CD4-positive, alpha-beta T cell treated with Interferon gamma for 1 hour (primary cell): ENCODE results near the gene TLCD4.
"Not testable (repeated sequence)": the region's sequence is repeated elsewhere in the genome, so short reads cannot be mapped to it uniquely, and the experiment has no call there.

Experiments used
- DNase-seq: peaks from one replicate; pipeline ENCODE4 v3.0.0-alpha.2; 2020

TLCD4 gene, protein sequence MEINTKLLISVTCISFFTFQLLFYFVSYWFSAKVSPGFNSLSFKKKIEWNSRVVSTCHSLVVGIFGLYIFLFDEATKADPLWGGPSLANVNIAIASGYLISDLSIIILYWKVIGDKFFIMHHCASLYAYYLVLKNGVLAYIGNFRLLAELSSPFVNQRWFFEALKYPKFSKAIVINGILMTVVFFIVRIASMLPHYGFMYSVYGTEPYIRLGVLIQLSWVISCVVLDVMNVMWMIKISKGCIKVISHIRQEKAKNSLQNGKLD

DNA sequence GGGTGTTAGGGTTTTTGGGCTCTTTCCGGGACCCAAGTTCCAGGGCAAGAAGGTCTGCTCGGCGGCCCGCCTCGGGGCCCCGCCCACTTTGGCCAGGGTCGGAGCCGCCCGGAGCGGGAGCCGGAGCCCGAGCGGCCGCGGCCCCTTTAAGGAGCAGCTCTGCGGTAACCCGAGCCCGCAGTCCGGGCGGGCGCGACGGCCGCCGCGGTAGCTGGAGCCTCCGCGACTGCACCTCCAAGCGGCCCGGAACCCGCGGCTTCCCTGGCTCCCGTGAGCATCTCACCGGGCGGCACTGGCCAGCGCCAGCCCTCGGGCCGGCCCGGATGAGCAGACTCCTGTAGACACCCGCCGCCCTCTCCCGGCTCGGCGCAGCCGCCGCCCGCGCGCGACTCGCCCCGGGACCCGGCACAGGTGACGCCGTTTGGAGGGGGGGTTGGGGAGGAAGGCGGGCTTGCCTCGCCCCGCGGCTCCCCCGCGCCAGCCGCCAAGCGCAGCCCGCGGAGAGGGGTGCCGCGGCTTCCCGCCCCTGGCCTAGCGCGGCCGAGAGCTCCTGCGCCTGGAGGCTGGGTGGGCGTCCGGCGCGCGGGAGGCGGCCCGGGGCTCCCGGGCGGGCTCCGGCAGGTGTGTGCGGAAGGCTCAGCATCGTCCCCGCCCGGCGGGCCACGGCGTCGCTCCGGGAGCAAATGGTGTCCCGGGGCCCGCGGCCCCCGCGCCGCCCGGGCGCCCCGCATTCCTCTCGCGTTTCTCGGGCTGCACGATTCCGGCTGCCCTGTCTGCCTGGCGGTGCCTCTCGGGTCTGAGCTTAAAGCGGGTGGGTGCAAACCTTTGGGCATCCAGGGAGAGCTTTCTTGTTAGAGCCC lies at the start of gene TLCD4:
Gene TLCD4 (plus strand): TSS at position 149 of the 860 bp plus-strand sequence. CDS start 26,547 bp downstream, outside the sequence.
- DNase-seq, result peak; percentile 21

DNA sequence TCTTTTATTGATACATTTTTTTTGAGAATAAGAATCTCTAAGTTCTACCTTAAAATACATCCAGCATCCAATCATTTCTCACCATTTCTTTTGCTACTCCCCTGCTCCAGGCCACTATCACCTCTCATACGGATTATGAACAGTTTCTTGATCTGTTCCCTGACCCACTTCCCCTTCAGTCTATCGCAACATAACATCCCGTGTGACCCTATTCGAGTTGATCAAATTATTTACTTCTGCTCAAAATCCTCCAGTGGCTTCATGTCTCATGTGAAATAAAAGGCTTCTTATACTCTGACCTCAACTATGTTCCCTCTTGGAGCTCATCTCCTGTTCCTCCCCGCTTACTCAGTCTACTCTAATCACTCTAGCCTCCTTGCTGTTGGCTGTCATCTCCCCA lies 49.6 kb upstream of the TLCD4 start:
- no peak for DNase-seq

DNA sequence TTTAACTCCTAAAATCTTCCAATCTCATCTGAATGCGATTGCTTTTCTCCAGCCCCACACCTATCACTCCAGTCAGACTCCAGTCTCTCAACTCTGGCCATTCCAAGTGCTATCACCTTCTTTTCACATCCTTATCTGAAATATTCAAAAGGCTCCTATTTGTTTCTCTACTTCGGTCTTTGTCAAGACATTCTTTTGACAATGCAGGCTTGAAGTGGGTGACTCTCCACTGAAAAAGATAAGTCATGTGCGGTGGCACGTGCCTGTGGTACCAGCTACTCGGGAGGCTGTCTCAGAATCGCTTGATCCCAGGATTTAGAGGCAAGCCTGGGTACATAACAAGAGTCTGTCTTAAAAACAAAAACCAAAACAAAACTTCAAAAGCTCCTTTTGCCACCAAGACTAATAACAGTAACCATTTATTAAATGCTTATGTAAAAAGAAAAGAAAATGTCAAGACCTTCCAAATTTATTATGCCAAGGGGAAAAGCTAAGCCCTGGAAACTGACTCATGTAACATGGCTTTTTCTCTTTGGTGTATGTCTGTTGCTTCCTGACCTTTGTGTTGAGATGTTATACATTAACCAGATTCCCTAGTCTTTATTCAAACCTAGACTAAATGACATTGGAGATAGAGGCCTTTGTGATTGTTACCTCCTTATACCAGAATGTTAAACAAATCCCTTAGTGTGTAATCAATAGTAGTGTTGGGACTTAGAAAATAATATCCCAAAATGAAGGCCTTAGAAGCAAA lies 48.0 kb upstream of the TLCD4 start:
- DNase-seq, result no peak

DNA sequence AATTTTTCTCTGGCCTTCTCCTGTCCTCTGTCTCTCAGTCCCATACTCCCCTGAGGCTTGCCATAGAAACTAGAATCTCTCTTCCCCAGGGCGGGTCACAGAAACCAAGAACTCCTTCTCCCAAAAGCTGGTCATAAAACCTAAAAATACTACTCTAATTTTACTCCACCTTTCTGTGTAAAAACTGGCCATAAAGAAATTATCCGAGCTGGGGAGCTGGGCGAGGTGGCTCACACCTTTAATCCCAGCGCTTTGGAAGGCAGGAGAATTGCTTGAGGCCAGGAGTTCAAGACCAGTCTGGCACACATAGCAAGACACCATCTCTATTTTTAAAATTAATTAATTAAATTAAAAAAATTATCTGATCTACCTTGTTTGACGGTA lies 47.5 kb upstream of the TLCD4 start:
- DNase-seq, result no peak

DNA sequence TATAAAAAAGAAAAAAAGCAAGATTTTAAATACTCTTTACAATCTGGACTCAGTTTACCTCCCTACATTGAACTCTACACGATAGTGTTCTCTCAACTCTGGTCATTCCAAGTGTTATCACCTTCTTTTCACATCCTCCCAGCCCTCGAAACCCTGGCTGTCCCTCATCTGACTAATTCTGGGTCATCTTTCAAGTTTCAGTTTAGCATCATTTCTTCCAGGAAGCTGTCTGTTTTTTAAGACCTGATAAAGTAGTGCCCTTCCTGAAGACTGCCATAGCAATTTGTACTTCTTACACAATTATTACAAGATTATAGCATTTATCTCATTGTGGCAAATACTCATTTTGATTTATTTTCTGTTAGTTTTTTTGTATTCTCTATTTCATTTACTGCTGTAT lies 45.6 kb upstream of the TLCD4 start:
- no peak for DNase-seq

DNA sequence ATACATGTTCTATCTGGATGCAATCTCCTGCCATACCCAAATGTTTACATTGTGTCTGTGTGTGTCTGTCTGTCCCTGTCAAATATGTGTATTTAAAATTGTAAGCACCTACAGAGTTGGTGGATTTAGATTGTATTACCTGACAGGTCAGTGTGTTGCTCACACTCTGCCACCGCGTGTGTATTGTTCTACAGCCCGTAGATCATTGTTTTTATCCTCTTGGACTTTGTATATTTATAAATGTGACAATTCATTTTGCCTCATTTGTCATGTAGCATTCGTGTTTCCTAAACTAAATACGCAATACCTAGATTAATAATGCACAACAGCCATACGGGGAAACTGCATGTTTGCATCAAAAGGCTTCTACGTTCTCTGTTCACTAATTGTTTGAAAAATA lies 45.0 kb upstream of the TLCD4 start:
- no peak for DNase-seq

DNA sequence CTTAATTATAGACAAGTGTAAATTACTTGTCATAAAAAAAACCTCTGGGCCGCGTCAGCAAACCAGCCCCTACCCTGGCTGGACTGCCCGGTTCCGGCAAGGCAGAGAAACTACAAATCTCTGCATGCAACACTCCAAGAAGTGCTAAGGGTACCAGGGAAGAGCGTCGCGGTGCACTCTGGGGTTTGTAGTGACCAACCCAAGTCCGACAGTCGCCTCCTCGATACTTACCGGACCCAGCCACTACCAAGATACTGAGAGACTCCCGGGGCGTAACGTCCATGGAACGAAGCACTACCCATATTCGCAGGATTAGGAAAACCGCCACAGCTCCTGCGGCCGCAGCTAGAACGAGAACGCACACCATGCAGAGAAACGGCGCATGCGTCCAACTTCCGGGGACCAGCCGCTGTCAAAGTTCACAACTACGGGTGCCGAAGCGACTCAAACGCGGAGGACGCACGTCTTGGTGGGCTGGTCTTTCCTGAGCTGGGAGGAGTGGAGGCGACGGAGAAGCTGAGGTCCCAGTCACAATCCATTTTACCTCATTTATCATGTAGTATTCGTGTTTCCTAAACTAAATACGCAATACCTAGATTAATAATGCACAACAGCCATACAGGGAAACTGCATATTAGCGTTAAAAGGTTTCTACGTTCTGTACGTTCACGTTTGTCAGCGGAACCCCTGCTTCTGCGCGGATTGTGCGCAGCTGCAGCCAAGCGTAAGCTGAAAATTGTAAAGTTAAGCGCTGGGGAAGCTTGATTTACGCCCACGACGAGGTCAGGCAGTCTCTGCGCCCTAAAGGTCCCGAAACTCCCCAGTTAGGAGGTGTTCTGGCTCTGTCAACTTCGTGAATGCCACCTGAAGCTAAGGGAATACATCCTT lies 44.4 kb upstream of the TLCD4 start, which contains the start of gene ALG14:
Gene ALG14 (minus strand): TSS at position 420 of the 888 bp plus-strand sequence. CDS start 53 bp downstream, at position 367.
- peak; percentile 89 for DNase-seq

DNA sequence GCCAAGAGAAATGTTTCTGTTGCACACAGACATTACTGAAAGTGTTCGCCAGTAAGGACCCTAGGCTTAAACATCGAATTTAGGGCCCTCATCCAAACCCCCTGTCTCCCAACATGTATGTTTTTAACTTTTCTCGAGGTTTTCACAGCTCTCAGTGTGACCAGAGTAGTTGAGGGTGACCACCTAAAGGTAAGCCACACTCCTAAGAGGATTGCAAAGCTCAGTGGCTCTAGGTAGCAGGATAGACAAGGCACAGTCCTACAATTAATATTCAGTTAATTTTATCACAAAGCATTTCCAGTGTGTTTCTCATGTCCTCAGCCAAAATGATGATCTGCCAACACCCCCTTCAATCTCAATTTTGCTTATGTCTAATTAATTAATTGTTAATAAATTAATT lies 43.7 kb upstream of the TLCD4 start:
- DNase-seq, result no peak

DNA sequence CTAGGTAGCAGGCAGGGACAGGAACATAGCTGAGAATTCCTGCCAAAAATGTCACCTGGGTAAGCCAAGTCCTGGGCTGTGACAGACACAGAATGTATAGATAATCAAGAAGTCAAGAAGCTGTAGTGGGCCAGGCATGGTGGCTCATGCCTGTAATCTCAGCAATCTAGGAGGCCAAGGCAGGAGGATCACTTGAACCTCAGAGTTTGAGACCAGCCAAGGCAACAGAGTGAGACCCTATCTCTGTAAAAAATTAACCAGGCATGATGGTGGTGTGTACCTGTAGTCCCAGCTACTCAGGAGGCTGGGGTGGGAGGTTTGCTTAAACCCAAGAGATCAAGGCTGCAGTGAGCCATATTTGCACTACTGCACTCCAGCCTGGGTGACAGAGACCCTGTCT lies 41.1 kb upstream of the TLCD4 start:
- no peak for DNase-seq

DNA sequence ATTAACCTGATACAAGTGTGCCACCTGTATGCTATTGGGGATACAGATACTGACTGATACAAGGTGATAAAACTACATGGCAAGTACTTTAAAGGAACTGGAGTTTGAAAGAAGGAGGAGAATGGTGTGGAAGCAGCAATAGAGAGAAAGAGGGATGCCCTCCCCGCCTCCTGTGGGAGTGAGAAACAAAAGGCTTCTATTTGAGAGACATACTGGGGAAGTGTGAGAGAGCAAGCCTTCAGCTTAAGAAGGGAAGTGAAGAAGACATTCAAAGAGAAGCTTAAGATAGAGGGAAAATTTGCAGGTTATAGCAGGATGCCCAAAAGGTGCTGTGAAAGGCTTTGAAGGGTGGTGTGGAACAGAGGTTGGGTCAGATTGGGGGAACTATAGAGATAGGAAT lies 36.7 kb upstream of the TLCD4 start:
- DNase-seq, result no peak

DNA sequence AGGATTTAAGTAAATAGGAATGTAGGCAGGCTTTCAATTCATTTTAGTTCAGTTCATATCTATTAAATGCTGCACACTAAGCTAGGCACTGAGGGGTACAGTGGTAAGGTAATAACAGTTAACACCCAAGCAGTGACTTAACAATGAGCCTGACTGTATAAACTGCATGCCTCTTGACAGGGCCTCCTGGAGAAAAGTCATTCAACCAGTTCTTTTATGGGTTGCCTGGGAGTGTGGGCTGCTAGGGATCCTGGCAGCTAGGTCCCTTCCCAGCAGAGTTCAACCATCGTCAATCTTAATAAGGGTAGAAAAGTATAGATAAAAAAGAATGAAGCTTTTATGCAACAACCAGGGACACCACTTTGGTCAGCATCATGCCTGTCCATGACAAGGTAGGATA lies 36.3 kb upstream of the TLCD4 start:
- DNase-seq, result no peak

DNA sequence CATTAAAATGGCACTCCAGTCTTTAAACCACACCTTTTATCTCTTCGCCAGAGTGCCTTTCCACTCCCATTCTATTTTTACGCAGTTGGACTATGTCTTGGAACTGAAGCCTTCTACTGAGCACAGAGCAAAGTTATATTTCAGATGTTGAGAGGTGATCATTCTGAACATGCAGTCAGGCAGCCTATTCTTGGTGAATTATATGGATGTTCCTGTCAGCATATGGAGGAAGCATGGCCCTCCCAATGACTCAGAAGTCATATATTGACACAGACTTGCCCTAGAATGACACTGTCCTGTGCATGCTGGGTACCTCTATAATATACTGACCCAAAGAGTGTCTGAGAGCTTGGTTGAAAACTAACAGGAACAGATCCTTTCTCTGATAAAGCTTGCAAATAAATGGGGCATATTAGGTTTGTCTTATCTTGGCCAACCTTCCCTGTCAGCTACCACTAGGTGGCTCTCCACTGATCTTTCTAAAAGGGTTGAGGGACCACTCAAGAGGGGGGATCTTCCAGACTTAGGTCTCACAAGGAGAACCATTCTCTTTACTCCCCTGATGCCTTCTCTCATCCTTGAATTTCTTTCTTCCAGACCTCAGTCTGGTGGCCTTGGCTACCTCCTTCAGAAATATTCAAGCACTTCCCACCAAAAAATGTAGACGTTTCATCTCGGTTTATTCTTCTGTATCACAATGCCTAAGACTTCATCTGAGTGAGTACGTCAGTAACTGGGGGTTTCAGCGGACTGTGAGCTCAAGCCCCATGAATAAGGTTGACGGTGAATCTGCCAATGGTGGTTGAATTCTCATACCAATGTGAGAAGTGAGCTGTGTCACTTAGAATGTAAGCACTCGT lies 32.6 kb upstream of the TLCD4 start:
- DNase-seq, result peak; percentile 9

DNA sequence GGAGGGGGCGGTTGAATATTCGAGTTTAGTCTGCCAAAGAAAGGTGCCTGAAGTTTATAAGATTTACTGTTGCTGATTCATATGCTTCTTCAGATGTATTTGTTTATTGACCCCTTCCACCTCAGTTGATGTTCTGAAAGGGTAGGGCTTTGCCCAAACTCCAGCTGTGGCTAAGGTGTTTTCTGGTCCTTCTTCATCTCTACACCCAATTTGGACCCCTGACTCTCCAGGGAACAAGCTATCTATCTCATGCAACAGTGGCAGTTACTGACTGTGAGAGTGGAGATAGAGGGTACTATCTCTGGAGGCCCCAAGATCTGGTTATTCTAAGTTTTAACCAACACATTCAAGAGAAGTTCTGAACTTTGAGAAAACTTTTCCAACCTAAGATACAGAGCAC lies 31.8 kb upstream of the TLCD4 start:
- DNase-seq, result no peak

DNA sequence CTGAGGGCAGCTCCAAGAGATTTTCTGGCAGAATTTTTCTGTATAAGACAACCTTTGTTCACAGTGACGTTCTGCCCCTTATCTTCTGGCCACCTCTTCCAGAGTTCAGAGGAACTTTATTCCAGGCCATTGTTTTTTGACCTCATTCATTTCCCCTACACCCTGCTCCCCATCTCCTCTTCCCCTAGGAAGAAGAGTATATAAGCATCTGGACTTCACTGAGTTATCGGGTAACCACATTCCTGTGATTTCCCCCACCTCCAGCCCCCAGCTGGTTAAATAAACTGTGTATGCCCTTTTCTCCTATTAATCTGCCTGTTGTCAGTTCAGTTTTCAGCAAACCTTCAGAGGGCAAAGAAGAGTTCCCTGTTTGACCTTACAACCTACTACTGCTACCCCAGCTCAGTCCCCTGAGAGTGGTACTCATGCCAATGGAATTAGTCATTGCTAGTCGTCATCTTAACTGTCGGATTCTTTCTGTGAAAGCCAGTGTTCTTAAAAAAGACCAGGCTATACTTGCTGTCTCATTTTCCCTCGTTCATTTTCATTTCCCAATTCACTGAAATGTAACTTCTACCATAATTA lies 30.1 kb upstream of the TLCD4 start:
- DNase-seq, result no peak

DNA sequence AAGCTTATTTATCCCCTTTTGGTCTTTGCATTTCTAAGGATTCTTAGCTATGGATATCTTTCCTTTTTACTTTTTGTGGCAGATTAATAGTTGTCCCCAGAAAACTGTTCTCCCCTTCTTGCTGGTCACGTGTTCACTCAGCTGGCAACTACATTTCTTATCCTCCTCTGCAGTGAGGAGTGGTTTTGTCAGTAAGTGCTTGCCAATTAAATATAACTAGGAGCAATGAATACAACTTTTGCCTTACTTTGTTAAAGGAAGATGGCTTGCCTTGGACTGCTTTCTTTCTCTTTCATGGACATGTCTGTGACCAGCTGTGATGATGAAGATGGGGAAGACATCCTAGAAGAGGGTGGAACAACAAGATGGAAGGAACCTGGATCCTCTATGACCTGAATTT lies 28.9 kb upstream of the TLCD4 start:
- no peak for DNase-seq

DNA sequence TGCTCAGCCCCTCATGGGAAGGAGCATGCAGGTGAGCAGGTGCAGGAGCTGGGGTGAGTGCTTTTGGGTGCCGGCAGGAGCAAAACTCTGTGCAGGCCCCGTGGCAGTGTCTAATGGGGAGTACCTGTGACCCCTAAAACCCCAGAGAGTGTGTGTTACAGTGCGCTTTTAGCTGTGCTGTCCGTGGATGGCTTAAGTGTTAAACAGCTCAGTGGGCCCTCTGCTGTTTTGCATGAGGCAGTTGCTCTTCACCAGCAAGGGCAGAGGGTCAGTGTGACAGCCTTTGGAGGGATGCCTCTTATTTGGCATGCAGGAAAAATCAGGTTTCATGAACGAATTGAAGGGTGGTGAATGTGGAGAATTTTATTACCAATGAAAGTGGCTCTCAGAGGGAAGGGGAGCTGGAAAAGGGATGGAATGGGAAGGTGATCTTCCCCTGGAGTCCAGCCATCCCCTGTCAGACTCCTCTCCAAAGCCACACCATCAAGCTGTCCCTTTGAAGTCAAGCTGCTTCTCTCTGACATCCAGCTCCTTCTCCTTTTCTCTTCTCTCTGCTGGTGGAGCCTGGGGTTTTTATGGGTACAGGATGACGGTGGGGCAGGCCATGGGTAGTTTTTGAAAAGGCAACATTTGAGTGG lies 27.4 kb upstream of the TLCD4 start:
- DNase-seq, result no peak

DNA sequence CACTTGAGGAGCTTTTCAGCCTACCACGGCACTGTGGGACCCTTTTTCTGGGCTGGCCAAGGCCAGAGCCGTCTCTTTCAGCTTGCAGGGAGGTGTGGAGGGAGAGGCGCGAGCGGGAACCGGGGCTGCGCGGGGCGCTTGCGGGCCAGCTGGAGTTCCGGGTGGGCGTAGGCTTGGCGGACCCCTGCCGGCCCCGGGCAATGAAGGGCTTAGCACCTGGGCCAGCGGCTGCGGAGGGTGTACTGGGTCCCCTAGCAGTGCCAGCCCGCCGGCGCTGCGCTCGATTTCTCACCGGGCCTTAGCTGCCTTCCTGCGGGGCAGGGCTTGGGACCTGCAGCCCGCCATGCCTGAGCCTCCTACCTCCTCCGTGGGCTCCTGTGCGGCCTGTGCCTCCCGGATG lies 25.9 kb upstream of the TLCD4 start:
- not testable (repeated sequence) for DNase-seq

DNA sequence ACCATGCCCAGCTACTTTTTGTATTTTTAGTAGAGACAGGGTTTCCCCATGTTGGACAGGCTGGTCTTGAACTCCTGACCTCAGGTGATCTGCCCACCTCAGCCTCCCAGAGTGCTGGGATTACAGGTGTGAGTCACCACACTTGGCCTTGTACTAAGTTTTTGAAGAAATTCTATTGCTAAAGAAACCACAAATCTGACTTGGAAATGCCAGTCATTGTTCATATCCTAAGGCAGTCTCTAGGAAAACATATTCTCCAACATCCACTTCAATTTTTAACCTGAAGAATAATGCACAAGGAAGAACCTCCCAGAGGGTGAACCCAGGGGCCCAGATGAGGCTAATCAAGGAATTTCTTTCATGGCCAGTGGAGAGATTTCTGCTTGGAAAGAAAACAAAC lies 24.3 kb upstream of the TLCD4 start:
- DNase-seq, result not testable (repeated sequence)

DNA sequence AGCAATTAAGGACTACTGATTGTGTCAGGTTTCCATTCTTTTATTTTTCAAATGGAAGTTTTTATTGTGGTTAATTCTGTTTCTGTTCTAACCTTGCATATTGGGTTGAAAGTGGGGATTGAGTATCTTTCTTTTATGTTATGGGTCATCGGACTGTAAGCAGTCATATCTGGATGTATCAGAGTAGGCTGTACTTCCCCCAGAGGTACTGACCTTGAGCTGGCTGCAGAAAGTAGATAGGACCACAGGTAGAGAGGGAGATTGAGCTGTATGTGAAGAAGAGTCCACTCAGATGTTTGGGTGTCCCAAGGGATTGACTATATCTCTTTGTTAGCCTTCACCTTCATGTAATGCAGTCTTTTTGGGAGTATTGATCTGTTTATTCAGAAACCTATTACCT lies 23.9 kb upstream of the TLCD4 start:
- DNase-seq, result no peak

DNA sequence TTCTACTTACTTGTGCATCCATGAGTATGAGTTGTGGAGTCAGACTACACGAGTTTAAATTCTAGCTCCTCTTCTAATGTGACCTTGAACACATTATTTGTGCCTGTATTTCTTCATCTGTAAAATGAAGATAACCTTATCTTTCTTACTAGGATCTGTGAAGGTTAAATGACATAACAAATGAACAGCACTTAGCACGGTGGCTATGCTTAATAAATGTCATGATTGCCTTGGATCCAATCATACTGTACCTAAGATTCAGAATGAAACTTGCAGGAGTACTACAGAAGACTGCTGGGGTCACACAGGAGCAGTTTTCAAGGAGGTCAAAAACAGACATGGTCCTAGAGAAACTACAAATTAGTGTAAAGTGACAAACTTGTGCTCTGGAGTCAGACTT lies 22.2 kb upstream of the TLCD4 start:
- DNase-seq, result no peak

DNA sequence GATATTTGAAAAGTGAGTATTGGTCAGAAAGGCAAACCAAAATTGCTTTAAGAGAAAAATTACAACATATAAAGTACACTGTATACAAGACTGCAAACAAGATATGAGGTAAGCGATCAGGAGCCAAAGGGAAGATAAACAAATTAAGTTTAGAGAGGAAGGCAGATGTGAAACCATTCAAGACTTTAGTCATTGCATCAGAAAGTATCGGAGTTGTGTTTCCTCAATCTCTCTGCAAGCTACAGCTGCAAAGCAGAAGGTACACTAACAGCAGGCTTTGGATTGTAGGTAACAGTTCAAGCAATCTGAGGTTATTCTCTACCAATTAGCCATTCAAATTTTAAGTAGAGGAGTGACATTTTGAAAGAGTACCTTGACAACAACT lies 21.3 kb upstream of the TLCD4 start:
- DNase-seq, result no peak
